ENCODE measurements around the gene UBFD1. TPM values are rescaled to one million over a fixed set of nuclear protein-coding genes. Genes with fewer than 3 reads are reported as not detected.

The UBFD1 gene
- total and polyA plus RNA-seq, 2 donors (not counting 1 experiment from before 2014, with no cell fraction given) = 66.6 to 101 TPM

DNA sequence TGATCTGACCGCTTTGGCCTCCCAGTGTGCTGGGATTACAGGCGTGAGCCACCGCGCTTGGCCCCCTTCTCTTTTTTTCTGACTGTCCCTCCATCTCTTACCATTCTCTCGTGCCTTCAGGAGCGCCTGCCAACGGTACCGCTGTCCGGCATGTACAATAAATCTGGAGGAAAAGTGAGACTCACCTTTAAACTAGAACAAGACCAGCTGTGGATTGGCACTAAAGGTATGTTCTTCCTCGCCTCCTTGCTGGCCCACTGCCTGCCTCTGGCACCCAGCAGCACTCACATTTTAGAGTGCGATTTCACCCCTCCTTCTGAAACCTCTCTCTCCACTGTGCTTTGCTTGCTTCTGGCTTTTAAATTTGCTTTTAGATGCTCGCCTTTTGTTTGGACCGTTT, 5.0 kb downstream of the UBFD1 start:
- Histone ChIP-seq H3K36me3 (ENCODE audit: control insufficient read depth, insufficient read depth, low read length) (peaks cover 26% of the 10 kb centered on the region), H3K27ac (ENCODE audit: insufficient read depth, low read length) (no peak overlapping the region), H2AFZ (ENCODE audit: low read length) (no peak overlapping the region), H3K27me3 (ENCODE audit: control insufficient read depth, insufficient read depth, low read length) (no peaks in the 10 kb centered on the region), H3K4me1 (ENCODE audit: control insufficient read depth, extremely low read depth, insufficient read depth, low read length) (no peaks in the 10 kb centered on the region), H3K9me3 (ENCODE audit: control insufficient read depth, insufficient read depth, low read depth, low read length) (no peaks in the 10 kb centered on the region), H3K79me2 (ENCODE audit: control insufficient read depth, insufficient read depth, low read length) (peaks cover 34% of the 10 kb centered on the region), H3K4me3 (replicated peaks in 1 of 4; ENCODE audit: control extremely low read depth in 1 of 4, insufficient read depth in 1 of 4, low read depth in 3 of 4, low read length in 4 of 4) (no peak overlapping the region), H3K9ac (ENCODE audit: insufficient read depth, low read length) (no peak overlapping the region), H3K4me2 (ENCODE audit: extremely low read depth, insufficient read depth, low read length) (no peak overlapping the region), H4K20me1 (ENCODE audit: control insufficient read depth, extremely low read depth, insufficient read depth, low read length) (no peaks in the 10 kb centered on the region)
- TF ChIP-seq EZH2 (IDR thresholded peaks at IDR 0.05; ENCODE audit: low read length, missing control alignments) = no peak
- TF ChIP-seq, protein P1, sequence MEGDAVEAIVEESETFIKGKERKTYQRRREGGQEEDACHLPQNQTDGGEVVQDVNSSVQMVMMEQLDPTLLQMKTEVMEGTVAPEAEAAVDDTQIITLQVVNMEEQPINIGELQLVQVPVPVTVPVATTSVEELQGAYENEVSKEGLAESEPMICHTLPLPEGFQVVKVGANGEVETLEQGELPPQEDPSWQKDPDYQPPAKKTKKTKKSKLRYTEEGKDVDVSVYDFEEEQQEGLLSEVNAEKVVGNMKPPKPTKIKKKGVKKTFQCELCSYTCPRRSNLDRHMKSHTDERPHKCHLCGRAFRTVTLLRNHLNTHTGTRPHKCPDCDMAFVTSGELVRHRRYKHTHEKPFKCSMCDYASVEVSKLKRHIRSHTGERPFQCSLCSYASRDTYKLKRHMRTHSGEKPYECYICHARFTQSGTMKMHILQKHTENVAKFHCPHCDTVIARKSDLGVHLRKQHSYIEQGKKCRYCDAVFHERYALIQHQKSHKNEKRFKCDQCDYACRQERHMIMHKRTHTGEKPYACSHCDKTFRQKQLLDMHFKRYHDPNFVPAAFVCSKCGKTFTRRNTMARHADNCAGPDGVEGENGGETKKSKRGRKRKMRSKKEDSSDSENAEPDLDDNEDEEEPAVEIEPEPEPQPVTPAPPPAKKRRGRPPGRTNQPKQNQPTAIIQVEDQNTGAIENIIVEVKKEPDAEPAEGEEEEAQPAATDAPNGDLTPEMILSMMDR (conservative IDR thresholded peaks at IDR 0.05 in 1 of 2, IDR thresholded peaks at IDR 0.05 in 1 of 2; ENCODE audit: low read depth in 1 of 2, low read length in 2 of 2) = no peak
- no peak for DNase-seq (ENCODE audit: low read depth in 2 of 2)

DNA sequence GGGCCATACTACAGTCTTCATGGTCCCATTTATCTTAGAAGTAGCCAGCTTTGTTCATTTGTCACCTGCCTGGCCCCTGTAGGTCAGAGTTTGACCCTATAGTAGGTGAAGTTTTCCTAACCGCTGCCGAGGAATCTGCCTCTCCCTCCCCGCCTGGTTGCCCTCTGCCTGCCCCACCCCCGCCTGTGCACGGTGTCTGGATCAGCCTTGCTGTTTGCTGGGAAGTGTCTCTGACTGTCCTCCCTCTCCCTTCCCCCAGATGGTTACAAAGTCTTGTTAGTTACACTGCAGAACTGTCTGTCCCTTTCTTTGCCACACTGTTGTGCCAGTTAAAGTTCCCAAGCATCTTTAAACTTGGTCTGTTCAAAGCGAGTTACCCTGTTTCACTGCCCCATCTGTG, 5.7 kb downstream of the UBFD1 start:
- Histone ChIP-seq H3K9me3 (ENCODE audit: control insufficient read depth, insufficient read depth, low read depth, low read length) (no peaks in the 10 kb centered on the region), H2AFZ (ENCODE audit: low read length) (no peak overlapping the region), H3K36me3 (ENCODE audit: control insufficient read depth, insufficient read depth, low read length) (peaks cover 26% of the 10 kb centered on the region), H3K4me3 (replicated peaks in 1 of 4; ENCODE audit: control extremely low read depth in 1 of 4, insufficient read depth in 1 of 4, low read depth in 3 of 4, low read length in 4 of 4) (no peak overlapping the region), H3K27ac (ENCODE audit: insufficient read depth, low read length) (no peak overlapping the region), H3K27me3 (ENCODE audit: control insufficient read depth, insufficient read depth, low read length) (no peaks in the 10 kb centered on the region), H3K79me2 (ENCODE audit: control insufficient read depth, insufficient read depth, low read length) (peaks cover 30% of the 10 kb centered on the region), H3K4me1 (ENCODE audit: control insufficient read depth, extremely low read depth, insufficient read depth, low read length) (no peaks in the 10 kb centered on the region), H3K4me2 (ENCODE audit: extremely low read depth, insufficient read depth, low read length) (no peak overlapping the region), H4K20me1 (ENCODE audit: control insufficient read depth, extremely low read depth, insufficient read depth, low read length) (no peaks in the 10 kb centered on the region), H3K9ac (ENCODE audit: insufficient read depth, low read length) (no peak overlapping the region)
- DNase-seq (ENCODE audit: low read depth in 2 of 2) = no peak
- no peak for TF ChIP-seq EZH2 (IDR thresholded peaks at IDR 0.05; ENCODE audit: low read length, missing control alignments)
- TF ChIP-seq, protein P1 (conservative IDR thresholded peaks at IDR 0.05 in 1 of 2, IDR thresholded peaks at IDR 0.05 in 1 of 2; ENCODE audit: low read depth in 1 of 2, low read length in 2 of 2) = no peak

DNA sequence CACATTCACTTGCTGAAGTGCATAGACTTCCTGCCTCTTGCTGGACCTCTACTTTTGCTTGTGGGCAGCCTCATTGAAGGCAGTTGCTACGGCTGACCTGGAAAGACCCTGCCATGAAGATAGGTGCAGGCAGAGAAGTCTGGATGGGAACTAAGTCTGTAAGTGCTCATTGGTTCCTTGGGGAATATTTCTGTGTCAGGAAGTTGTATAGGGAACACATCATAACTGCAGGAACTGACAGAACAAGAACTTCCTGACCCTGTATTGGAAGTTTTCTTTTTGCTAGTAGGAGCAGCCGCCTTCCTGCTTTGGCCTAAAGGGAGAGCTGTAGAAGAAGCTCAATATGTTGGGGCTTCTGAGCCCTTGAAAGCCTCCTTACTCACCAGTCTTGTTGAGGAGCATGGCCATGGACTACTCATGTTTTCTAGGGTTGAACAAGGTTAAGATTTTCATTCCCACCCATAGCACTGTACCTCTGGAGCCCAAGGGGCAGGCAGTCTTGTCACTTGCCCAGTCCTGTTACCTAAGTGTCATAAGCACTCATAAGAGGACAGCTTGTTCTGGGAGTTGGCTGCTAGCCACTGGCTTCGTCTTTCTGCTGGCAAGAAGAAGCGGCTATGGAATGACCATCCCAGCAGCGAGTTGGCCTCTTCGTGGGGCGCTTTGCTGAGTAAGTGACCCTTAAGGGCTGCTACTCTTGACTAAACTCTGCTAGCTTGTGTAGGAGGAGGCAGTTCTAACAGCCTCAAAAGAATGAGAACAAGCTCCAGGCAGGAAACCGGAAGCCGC, 7.2 kb downstream of the UBFD1 start:
- Histone ChIP-seq H2AFZ (ENCODE audit: low read length) (no peak overlapping the region), H3K36me3 (ENCODE audit: control insufficient read depth, insufficient read depth, low read length) (peaks cover 24% of the 10 kb centered on the region), H3K4me2 (ENCODE audit: extremely low read depth, insufficient read depth, low read length) (no peak overlapping the region), H3K4me3 (replicated peaks in 1 of 4; ENCODE audit: control extremely low read depth in 1 of 4, insufficient read depth in 1 of 4, low read depth in 3 of 4, low read length in 4 of 4) (no peak overlapping the region), H3K27me3 (ENCODE audit: control insufficient read depth, insufficient read depth, low read length) (no peaks in the 10 kb centered on the region), H3K4me1 (ENCODE audit: control insufficient read depth, extremely low read depth, insufficient read depth, low read length) (no peaks in the 10 kb centered on the region), H4K20me1 (ENCODE audit: control insufficient read depth, extremely low read depth, insufficient read depth, low read length) (no peaks in the 10 kb centered on the region), H3K9ac (ENCODE audit: insufficient read depth, low read length) (no peak overlapping the region), H3K27ac (ENCODE audit: insufficient read depth, low read length) (no peak overlapping the region), H3K9me3 (ENCODE audit: control insufficient read depth, insufficient read depth, low read depth, low read length) (no peaks in the 10 kb centered on the region), H3K79me2 (ENCODE audit: control insufficient read depth, insufficient read depth, low read length) (peaks cover 14% of the 10 kb centered on the region)
- TF ChIP-seq, protein P1 (conservative IDR thresholded peaks at IDR 0.05 in 1 of 2, IDR thresholded peaks at IDR 0.05 in 1 of 2; ENCODE audit: low read depth in 1 of 2, low read length in 2 of 2) = no peak
- TF ChIP-seq EZH2 (IDR thresholded peaks at IDR 0.05; ENCODE audit: low read length, missing control alignments) = no peak
- peak in 1 of 2 donors; percentile 11 for DNase-seq (ENCODE audit: low read depth in 2 of 2)
